ENCODE results near the gene DEFB115.
"Not testable (repeated sequence)": the region's sequence is repeated elsewhere in the genome, so short reads cannot be mapped to it uniquely, and the experiment has no call there.

The DEFB115 gene

GRCh38 chr20:31257364-31257763 lies at the start of gene DEFB115:
DEFB115 (plus strand) TSS chr20:31257664; CDS start chr20:31257664, 0 bp downstream.
- no peak for DNase-seq

GRCh38 chr20:31236953-31237352 lies 20.5 kb upstream of the DEFB115 start:
- DNase-seq, result no peak

GRCh38 chr20:31237763-31238162 lies 19.7 kb upstream of the DEFB115 start:
- no peak for DNase-seq

GRCh38 chr20:31239139-31239538 lies 18.3 kb upstream of the DEFB115 start:
- no peak for DNase-seq

- DNase-seq, result no peak
Observed at GRCh38 chr20:31256959-31257358, 505 bp upstream of the DEFB115 start.

GRCh38 chr20:31260326-31260932 lies 3.0 kb downstream of the DEFB115 start:
- DNase-seq, result no peak

- DNase-seq, result no peak
Observed at GRCh38 chr20:31274441-31274840, 17.0 kb downstream of the DEFB115 start.

- DNase-seq, result no peak
Observed at GRCh38 chr20:31278178-31278577, 20.7 kb downstream of the DEFB115 start.

- not testable (repeated sequence) for DNase-seq
Observed at GRCh38 chr20:31284964-31285363, 27.5 kb downstream of the DEFB115 start.

GRCh38 chr20:31308535-31309162 lies 51.2 kb downstream of the DEFB115 start, which contains the start of gene DEFB116:
DEFB116 (minus strand) TSS chr20:31308585; CDS start chr20:31308585, 0 bp downstream.
- DNase-seq, result no peak

All from NCI-H1436 (cell line).